Measurements from ENCODE around the gene NAPSA.
"Not testable (repeated sequence)": the region's sequence is repeated elsewhere in the genome, so short reads cannot be mapped to it uniquely, and the experiment has no call there.

NAPSA gene

GRCh38 chr19:50361290-50362029, 4.0 kb downstream of the NAPSA start:
- DNase-seq (ENCODE audit: low spot score), result no peak
- in situ Hi-C loops (cut with MboI; ENCODE audit: low pct_unique_long_range_greater_than_20kb, low sequenced_read_pairs, unreplicated experiment), result loop anchor here (25.0 kb wide), 1 partner anchor 426 kb away; the partner anchor contains the start of gene ACP4
- TF ChIP-seq CTCF (IDR thresholded peaks at IDR 0.05; ENCODE audit: extremely low read depth, insufficient read depth, missing control alignments), result no peak

DNA sequence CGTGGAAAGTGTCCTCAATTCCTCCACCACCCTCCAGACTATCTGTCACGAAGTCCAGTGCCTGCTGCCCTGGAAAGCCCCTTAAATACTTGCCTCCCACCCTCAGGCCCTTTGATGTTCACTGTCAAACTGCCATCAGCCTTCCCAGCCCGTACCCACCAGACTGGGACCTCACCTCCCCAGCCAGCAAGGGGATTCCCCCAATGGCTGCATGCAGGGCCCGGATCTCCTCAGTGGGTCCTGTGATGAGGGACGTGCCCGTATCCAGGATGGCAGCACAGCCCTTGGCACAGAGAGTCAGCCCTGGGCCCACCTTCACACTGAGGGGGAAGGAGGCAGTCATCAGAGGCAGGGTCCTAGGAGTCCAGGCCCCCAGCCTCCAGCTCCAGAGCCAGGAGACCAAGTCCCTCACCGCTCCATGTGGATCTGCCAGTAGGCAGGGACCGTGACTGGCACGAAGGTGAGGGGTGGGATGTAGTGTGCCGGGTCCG, 6.1 kb downstream of the NAPSA start:
- in situ Hi-C loops (cut with MboI; ENCODE audit: low pct_unique_long_range_greater_than_20kb, low sequenced_read_pairs, unreplicated experiment), result loop anchor here (5.0 to 25.0 kb wide), 2 partner anchors 103 to 428 kb away; partner anchors contain the start of gene ACP4

DNA sequence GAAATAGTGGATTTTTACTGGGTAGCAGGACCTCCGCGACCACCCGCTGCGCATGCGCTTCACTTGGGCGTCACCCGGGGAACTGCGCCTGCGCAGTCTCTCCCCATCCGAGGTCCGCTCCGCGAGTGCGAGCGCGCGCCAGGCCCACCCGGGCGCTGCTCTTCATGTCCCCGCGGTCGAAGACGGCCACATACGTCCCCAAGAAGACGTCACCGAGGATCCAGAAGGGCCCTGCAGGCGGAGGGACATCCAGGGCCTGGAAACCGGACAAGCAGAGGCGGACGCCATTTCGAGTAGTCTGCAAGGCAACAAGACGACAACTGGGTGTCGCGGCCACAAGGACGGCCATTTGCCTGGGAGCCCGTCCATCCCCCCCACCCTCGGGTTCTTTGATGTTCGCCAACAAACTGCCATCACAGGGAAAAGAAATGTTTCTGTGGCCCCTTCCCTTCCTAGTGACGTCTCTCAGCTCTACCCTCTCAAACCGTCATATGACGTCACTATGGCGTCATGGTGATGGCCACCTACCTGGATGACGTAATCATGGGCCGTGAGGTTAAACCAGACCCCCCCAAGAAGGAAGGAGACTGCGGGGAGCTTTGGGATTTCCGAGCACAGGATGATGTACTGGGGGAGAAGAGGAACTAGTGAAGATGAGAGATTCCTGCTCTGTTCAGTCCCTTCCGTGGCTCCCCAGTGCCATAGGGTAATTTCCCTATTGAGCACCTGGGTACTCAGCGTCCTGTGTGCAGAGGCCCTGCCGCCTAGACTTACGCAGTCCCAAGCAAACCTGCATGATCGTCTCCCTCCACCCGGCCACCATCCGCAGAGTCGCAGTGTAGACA, 6.7 kb downstream of the NAPSA start:
- TF ChIP-seq CTCF (IDR thresholded peaks at IDR 0.05; ENCODE audit: extremely low read depth, insufficient read depth, missing control alignments), result no peak
- peak; percentile 86 for DNase-seq (ENCODE audit: low spot score)
- in situ Hi-C loops (cut with MboI; ENCODE audit: low pct_unique_long_range_greater_than_20kb, low sequenced_read_pairs, unreplicated experiment), result loop anchor here (5.0 to 25.0 kb wide), 2 partner anchors 104 to 429 kb away; partner anchors contain the start of gene ACP4

More for the DNA sequence above, 6.1 kb downstream of the NAPSA start:
- DNase-seq (ENCODE audit: low spot score), result no peak
- no peak for TF ChIP-seq CTCF (IDR thresholded peaks at IDR 0.05; ENCODE audit: extremely low read depth, insufficient read depth, missing control alignments)

GRCh38 chr19:50357178-50358100, 8.0 kb downstream of the NAPSA start:
- TF ChIP-seq CTCF (IDR thresholded peaks at IDR 0.05; ENCODE audit: extremely low read depth, insufficient read depth, missing control alignments), result peak; percentile 81
- in situ Hi-C loops (cut with MboI; ENCODE audit: low pct_unique_long_range_greater_than_20kb, low sequenced_read_pairs, unreplicated experiment), result loop anchor here (5.0 to 25.0 kb wide), 2 partner anchors 105 to 430 kb away; partner anchors contain the start of gene ACP4
- peak; percentile 62 for DNase-seq (ENCODE audit: low spot score)

- no peak for TF ChIP-seq CTCF (IDR thresholded peaks at IDR 0.05; ENCODE audit: extremely low read depth, insufficient read depth, missing control alignments)
- no peak for DNase-seq (ENCODE audit: low spot score)
- in situ Hi-C loops (cut with MboI; ENCODE audit: low pct_unique_long_range_greater_than_20kb, low sequenced_read_pairs, unreplicated experiment), result loop anchor here (5.0 to 25.0 kb wide), 2 partner anchors 106 to 431 kb away; partner anchors contain the start of gene ACP4
Observed at GRCh38 chr19:50356691-50357177, 8.7 kb downstream of the NAPSA start.

DNA sequence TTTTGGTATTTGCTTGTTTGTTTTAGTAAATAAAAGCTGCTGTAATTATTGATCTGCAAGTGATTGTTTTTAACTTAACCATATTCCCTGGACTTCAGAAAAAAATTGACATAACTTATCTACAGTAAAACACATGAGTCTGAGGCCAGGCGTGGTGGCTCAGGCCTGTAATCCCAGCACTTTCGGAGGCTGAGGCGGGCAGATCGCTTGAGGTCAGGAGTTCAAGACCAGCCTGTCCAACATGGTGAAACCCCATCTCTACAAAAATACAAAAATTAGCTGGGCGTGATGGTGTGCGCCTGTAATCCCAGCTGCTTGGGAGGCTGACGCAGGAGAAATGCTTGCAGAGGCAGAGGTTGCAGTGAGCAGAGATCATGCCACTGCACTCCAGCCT, 12.0 kb downstream of the NAPSA start:
- in situ Hi-C loops (cut with MboI; ENCODE audit: low pct_unique_long_range_greater_than_20kb, low sequenced_read_pairs, unreplicated experiment), result loop anchor here (25.0 kb wide), 1 partner anchor 434 kb away; the partner anchor contains the start of gene ACP4
- not testable (repeated sequence) for DNase-seq (ENCODE audit: low spot score)
